ENCODE results near the gene IPCEF1. TPM values are rescaled to one million over a fixed set of nuclear protein-coding genes. Genes with fewer than 3 reads are reported as not detected.

IPCEF1 gene
- total RNA-seq, 1 donor = 0.36 TPM

GRCh38 chr6:154266560-154267099 is 90.0 kb downstream of the IPCEF1 start:
- TF ChIP-seq CTCF (IDR thresholded peaks at IDR 0.05; ENCODE audit: extremely low read depth, low read depth, low read length) = no peak
- Histone ChIP-seq H3K79me2 (ENCODE audit: insufficient read depth, low read length) (no peaks in the 10 kb centered on the region), H3K27ac (ENCODE audit: low read depth, low read length) (no peak overlapping the region), H2AFZ (ENCODE audit: low read length) (no peak overlapping the region), H3K4me1 (ENCODE audit: insufficient read depth, low read length) (no peaks in the 10 kb centered on the region), H4K20me1 (ENCODE audit: insufficient read depth, low read length) (no peaks in the 10 kb centered on the region), H3K4me3 (ENCODE audit: insufficient read depth, low read length) (no peak overlapping the region), H3K9me3 (ENCODE audit: low read depth, low read length) (no peaks in the 10 kb centered on the region), H3K4me2 (ENCODE audit: insufficient read depth, low read length) (no peak overlapping the region), H3K27me3 (ENCODE audit: insufficient read depth, low read length) (no peaks in the 10 kb centered on the region), H3K36me3 (ENCODE audit: insufficient read depth, low read length) (no peaks in the 10 kb centered on the region)
- no peak for DNase-seq (ENCODE audit: insufficient read length, low spot score, missing footprints)

GRCh38 chr6:154261688-154262397 is 94.8 kb downstream of the IPCEF1 start:
- Histone ChIP-seq H3K4me1 (ENCODE audit: insufficient read depth, low read length) (no peaks in the 10 kb centered on the region), H4K20me1 (ENCODE audit: insufficient read depth, low read length) (no peaks in the 10 kb centered on the region), H3K79me2 (ENCODE audit: insufficient read depth, low read length) (no peaks in the 10 kb centered on the region), H3K27me3 (ENCODE audit: insufficient read depth, low read length) (no peaks in the 10 kb centered on the region), H3K4me3 (ENCODE audit: insufficient read depth, low read length) (no peak overlapping the region), H3K27ac (ENCODE audit: low read depth, low read length) (no peak overlapping the region), H3K36me3 (ENCODE audit: insufficient read depth, low read length) (no peaks in the 10 kb centered on the region), H2AFZ (ENCODE audit: low read length) (no peak overlapping the region), H3K9me3 (ENCODE audit: low read depth, low read length) (no peaks in the 10 kb centered on the region), H3K4me2 (ENCODE audit: insufficient read depth, low read length) (no peak overlapping the region)
- DNase-seq (ENCODE audit: insufficient read length, low spot score, missing footprints) = no peak
- no peak for TF ChIP-seq CTCF (IDR thresholded peaks at IDR 0.05; ENCODE audit: extremely low read depth, low read depth, low read length)

GRCh38 chr6:154258064-154258757 is 98.4 kb downstream of the IPCEF1 start:
- H3K36me3 ChIP-seq (ENCODE audit: insufficient read depth, low read length) = no peaks in the 10 kb centered on the region
- no peaks in the 10 kb centered on the region for H3K27me3 ChIP-seq (ENCODE audit: insufficient read depth, low read length)
- no peaks in the 10 kb centered on the region for H3K79me2 ChIP-seq (ENCODE audit: insufficient read depth, low read length)
- no peaks in the 10 kb centered on the region for H3K4me1 ChIP-seq (ENCODE audit: insufficient read depth, low read length)
- no peak overlapping the region for H3K4me3 ChIP-seq (ENCODE audit: insufficient read depth, low read length)
- no peak for DNase-seq (ENCODE audit: insufficient read length, low spot score, missing footprints)
- no peaks in the 10 kb centered on the region for H4K20me1 ChIP-seq (ENCODE audit: insufficient read depth, low read length)
- H3K4me2 ChIP-seq (ENCODE audit: insufficient read depth, low read length) = no peak overlapping the region
- H2AFZ ChIP-seq (ENCODE audit: low read length) = no peak overlapping the region
- H3K9me3 ChIP-seq (ENCODE audit: low read depth, low read length) = no peaks in the 10 kb centered on the region
- TF ChIP-seq CTCF (IDR thresholded peaks at IDR 0.05; ENCODE audit: extremely low read depth, low read depth, low read length) = no peak
- no peak overlapping the region for H3K27ac ChIP-seq (ENCODE audit: low read depth, low read length)

GRCh38 chr6:154257067-154257466 is 99.5 kb downstream of the IPCEF1 start:
- Histone ChIP-seq H3K4me1 (ENCODE audit: insufficient read depth, low read length) (no peaks in the 10 kb centered on the region), H3K4me2 (ENCODE audit: insufficient read depth, low read length) (no peak overlapping the region), H3K36me3 (ENCODE audit: insufficient read depth, low read length) (no peaks in the 10 kb centered on the region), H3K27ac (ENCODE audit: low read depth, low read length) (no peak overlapping the region), H3K79me2 (ENCODE audit: insufficient read depth, low read length) (no peaks in the 10 kb centered on the region), H3K9me3 (ENCODE audit: low read depth, low read length) (no peaks in the 10 kb centered on the region), H3K4me3 (ENCODE audit: insufficient read depth, low read length) (no peak overlapping the region), H2AFZ (ENCODE audit: low read length) (no peak overlapping the region), H3K27me3 (ENCODE audit: insufficient read depth, low read length) (no peaks in the 10 kb centered on the region), H4K20me1 (ENCODE audit: insufficient read depth, low read length) (no peaks in the 10 kb centered on the region)
- DNase-seq (ENCODE audit: insufficient read length, low spot score, missing footprints) = no peak
- no peak for TF ChIP-seq CTCF (IDR thresholded peaks at IDR 0.05; ENCODE audit: extremely low read depth, low read depth, low read length)

Measured in osteoblast (primary cell).